Nephron (organoid): Measurements from ENCODE around the gene CIT.

Experiments
- H3K27ac Mint-ChIP-seq, 3 experiments: 2 replicates each; pipeline ENCODE4 v1.8.0; 2020; ENCODE audit warnings: mixed read lengths in 3 of 3, mild to moderate bottlenecking in 2 of 3, moderate library complexity in 1 of 3
- H3K27me3 Mint-ChIP-seq: 2 replicates; pipeline ENCODE4 v1.8.0; 2021; ENCODE audit warnings: low read depth, mild to moderate bottlenecking, moderate library complexity, mixed read lengths
- H3K36me3 Mint-ChIP-seq: 2 replicates; pipeline ENCODE4 v1.8.0; 2020; ENCODE audit warnings: low read depth, mixed read lengths
- H3K4me1 Mint-ChIP-seq: 2 replicates; pipeline ENCODE4 v1.8.0; 2020; ENCODE audit warnings: mixed read lengths
- H3K4me3 Mint-ChIP-seq, 3 experiments: 2 replicates each; pipeline ENCODE4 v1.8.0; 2020; ENCODE audit warnings: mild to moderate bottlenecking in 3 of 3, mixed read lengths in 3 of 3, moderate library complexity in 2 of 3
- H3K9me3 Mint-ChIP-seq: 2 replicates; pipeline ENCODE4 v1.8.0; 2020; ENCODE audit warnings: mixed read lengths
- CTCF ChIP-seq, 3 experiments: fragments of 200-600 bp; sonication (generic); IDR thresholded peaks; one replicate each; pipeline ENCODE4 v1.5.0; 2021; ENCODE audit warnings: antibody characterized with exemption in 3 of 3; ENCODE audit not compliant: unreplicated experiment in 3 of 3

The CIT gene

GRCh38 chr12:119836781-119837180 lies 40.3 kb downstream of the CIT start:
- Mint-ChIP-seq H3K36me3 (peaks cover 19% of the 10 kb centered on the region), H3K27me3 (no peaks in the 10 kb centered on the region), H3K4me1 (peaks cover 30% of the 10 kb centered on the region), H3K27ac (peak overlapping the region in 1 of 3 experiments; percentile 27), H3K9me3 (no peaks in the 10 kb centered on the region), H3K4me3 (no peak overlapping the region)
- no peak for TF ChIP-seq CTCF (IDR thresholded peaks at IDR 0.05; ENCODE audit: unreplicated experiment in 3 of 3)

DNA sequence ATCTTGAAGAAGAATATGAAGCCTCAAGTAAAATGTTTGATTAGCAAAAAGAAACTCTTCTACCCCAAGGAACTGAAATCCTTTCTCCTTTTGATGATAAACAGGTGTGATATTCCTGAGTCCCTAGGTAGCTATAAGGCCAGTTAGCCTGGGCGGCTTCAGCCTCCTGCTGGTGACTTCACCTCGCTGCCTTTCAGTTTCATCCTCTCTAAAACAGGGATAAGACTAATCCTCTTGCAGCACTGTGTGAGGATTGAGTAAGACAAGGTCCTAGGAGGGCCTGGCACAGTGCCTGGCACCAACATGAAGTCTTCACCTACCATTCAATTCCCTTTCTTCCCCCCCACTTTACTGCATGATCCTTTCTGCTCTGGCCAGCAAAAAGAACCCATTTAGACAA lies 42.1 kb downstream of the CIT start:
- TF ChIP-seq CTCF (IDR thresholded peaks at IDR 0.05; ENCODE audit: unreplicated experiment in 3 of 3): no peak
- H3K9me3 Mint-ChIP-seq: no peaks in the 10 kb centered on the region
- H3K27me3 Mint-ChIP-seq: no peaks in the 10 kb centered on the region
- no peak overlapping the region for H3K4me3 Mint-ChIP-seq
- H3K27ac Mint-ChIP-seq: no peak overlapping the region
- peaks cover 18% of the 10 kb centered on the region for H3K4me1 Mint-ChIP-seq
- H3K36me3 Mint-ChIP-seq: peaks cover 10% of the 10 kb centered on the region

GRCh38 chr12:119829439-119829838 lies 47.7 kb downstream of the CIT start:
- no peak overlapping the region for H3K27ac Mint-ChIP-seq
- no peak for TF ChIP-seq CTCF (IDR thresholded peaks at IDR 0.05; ENCODE audit: unreplicated experiment in 3 of 3)
- no peaks in the 10 kb centered on the region for H3K9me3 Mint-ChIP-seq
- peaks cover 8% of the 10 kb centered on the region for H3K4me1 Mint-ChIP-seq
- H3K36me3 Mint-ChIP-seq: peaks cover 40% of the 10 kb centered on the region
- H3K27me3 Mint-ChIP-seq: peaks cover 3% of the 10 kb centered on the region
- no peak overlapping the region for H3K4me3 Mint-ChIP-seq

GRCh38 chr12:119828300-119828699 lies 48.8 kb downstream of the CIT start:
- TF ChIP-seq CTCF (IDR thresholded peaks at IDR 0.05; ENCODE audit: unreplicated experiment in 3 of 3): no peak
- H3K4me1 Mint-ChIP-seq: peaks cover 8% of the 10 kb centered on the region
- no peak overlapping the region for H3K4me3 Mint-ChIP-seq
- no peak overlapping the region for H3K27ac Mint-ChIP-seq
- H3K9me3 Mint-ChIP-seq: no peaks in the 10 kb centered on the region
- peaks cover 37% of the 10 kb centered on the region for H3K36me3 Mint-ChIP-seq
- peaks cover 3% of the 10 kb centered on the region for H3K27me3 Mint-ChIP-seq

GRCh38 chr12:119827760-119828159 lies 49.4 kb downstream of the CIT start:
- Mint-ChIP-seq H3K27me3 (peaks cover 3% of the 10 kb centered on the region), H3K36me3 (peaks cover 39% of the 10 kb centered on the region), H3K4me3 (no peak overlapping the region), H3K4me1 (peaks cover 8% of the 10 kb centered on the region), H3K27ac (no peak overlapping the region), H3K9me3 (no peaks in the 10 kb centered on the region)
- TF ChIP-seq CTCF (IDR thresholded peaks at IDR 0.05; ENCODE audit: unreplicated experiment in 3 of 3): no peak

- peaks cover 8% of the 10 kb centered on the region for H3K4me1 Mint-ChIP-seq
- H3K9me3 Mint-ChIP-seq: no peaks in the 10 kb centered on the region
- TF ChIP-seq CTCF (IDR thresholded peaks at IDR 0.05; ENCODE audit: unreplicated experiment in 3 of 3): no peak
- H3K36me3 Mint-ChIP-seq: peaks cover 41% of the 10 kb centered on the region
- peak overlapping the region in 2 of 3 experiments; percentile 5 to 39 for H3K27ac Mint-ChIP-seq
- H3K4me3 Mint-ChIP-seq: no peak overlapping the region
- peaks cover 3% of the 10 kb centered on the region for H3K27me3 Mint-ChIP-seq
These were observed 50.3 kb downstream of the CIT start for GRCh38 chr12:119826661-119827445.
